D721Med (cell line): Measurements from ENCODE around the gene RHBG.

Experiments used
- DNase-seq: peaks from one replicate; pipeline ENCODE4 v3.0.0; 2011; ENCODE audit warnings: low spot score; ENCODE audit not compliant: insufficient read length
- FAIRE-seq: peaks from 2 replicates; lab custom pipeline; 2011; peaks lifted over from hg19 to GRCh38; lab: Jason Lieb, UNC
- CTCF ChIP-seq: IDR thresholded peaks from 2 replicates; pipeline ENCODE4 v1.5.1; 2012; ENCODE audit warnings: mild to moderate bottlenecking, control low read depth; ENCODE audit not compliant: insufficient read depth; ENCODE audit errors: missing control alignments

RHBG gene

GRCh38 chr1:156400191-156400935 is 31.4 kb downstream of the RHBG start:
- DNase-seq (no peak), FAIRE-seq (no peak)

GRCh38 chr1:156401041-156401574 is 32.1 kb downstream of the RHBG start:
- FAIRE-seq (no peak), DNase-seq (no peak)
- TF ChIP-seq CTCF, result no peak

More at GRCh38 chr1:156400191-156400935, 31.4 kb downstream of the RHBG start:
- TF ChIP-seq CTCF, result no peak

GRCh38 chr1:156401681-156402081 is 32.7 kb downstream of the RHBG start:
- FAIRE-seq (no peak), DNase-seq (no peak)
- no peak for TF ChIP-seq CTCF

GRCh38 chr1:156402331-156403020 is 33.5 kb downstream of the RHBG start:
- DNase-seq (no peak), FAIRE-seq (no peak)
- TF ChIP-seq CTCF, result no peak

GRCh38 chr1:156405670-156406069 is 36.7 kb downstream of the RHBG start:
- no peak for DNase-seq
- no peak for TF ChIP-seq CTCF
- no peak for FAIRE-seq

GRCh38 chr1:156406251-156406650 is 37.2 kb downstream of the RHBG start:
- FAIRE-seq (no peak), DNase-seq (no peak)
- TF ChIP-seq CTCF, result no peak

- DNase-seq, result no peak
- TF ChIP-seq CTCF, result no peak
- no peak for FAIRE-seq
Measured at GRCh38 chr1:156407344-156407743, 38.3 kb downstream of the RHBG start.
